HG03135 (cell line): ENCODE results near the gene TRAPPC3.

ENCODE experiments used
- ATAC-seq: cut with Tn5 transposase; IDR thresholded peaks from one replicate; pipeline ENCODE4 v1.9.1; 2021; ENCODE audit warnings: mild to moderate bottlenecking, moderate library complexity; ENCODE audit not compliant: unreplicated experiment

Gene TRAPPC3

DNA sequence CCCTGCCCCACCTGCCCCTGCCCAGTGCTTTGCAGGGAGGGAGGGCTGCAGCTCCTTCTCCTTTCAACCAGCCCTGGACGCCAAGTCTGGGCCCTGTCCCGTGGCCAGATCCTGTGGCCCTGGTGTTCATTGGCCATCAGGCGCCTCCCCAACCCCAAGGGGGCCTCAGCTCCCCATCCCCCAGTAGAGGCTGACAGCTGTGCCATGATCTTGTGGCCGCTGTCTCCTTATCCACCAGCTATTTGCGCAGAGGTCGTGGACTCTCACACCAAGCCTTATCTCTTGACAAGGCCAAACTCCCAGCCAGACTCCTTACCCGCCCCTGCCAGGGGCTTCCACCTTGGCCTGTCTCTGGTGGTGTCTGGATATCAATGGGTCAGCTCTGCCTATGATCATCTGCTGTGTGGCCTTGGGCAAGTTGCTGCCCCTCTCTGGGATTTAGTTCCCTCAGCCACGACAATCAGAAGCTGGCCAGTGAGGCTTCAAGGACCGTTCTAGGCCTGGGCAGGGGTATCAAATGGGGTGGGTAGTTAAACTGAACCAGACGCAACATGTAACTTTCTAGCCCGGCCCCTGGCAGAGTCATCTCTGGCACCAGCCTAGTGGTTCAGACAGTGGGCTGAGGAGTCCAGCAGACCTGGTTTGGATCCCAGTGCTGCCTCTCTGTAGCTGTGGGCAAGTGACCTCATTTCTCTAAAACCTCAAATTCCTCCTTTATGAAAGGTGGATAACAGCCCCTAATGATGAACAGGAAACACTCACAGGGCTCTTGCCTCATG lies 21.0 kb downstream of the TRAPPC3 start:
- ATAC-seq = no peak

DNA sequence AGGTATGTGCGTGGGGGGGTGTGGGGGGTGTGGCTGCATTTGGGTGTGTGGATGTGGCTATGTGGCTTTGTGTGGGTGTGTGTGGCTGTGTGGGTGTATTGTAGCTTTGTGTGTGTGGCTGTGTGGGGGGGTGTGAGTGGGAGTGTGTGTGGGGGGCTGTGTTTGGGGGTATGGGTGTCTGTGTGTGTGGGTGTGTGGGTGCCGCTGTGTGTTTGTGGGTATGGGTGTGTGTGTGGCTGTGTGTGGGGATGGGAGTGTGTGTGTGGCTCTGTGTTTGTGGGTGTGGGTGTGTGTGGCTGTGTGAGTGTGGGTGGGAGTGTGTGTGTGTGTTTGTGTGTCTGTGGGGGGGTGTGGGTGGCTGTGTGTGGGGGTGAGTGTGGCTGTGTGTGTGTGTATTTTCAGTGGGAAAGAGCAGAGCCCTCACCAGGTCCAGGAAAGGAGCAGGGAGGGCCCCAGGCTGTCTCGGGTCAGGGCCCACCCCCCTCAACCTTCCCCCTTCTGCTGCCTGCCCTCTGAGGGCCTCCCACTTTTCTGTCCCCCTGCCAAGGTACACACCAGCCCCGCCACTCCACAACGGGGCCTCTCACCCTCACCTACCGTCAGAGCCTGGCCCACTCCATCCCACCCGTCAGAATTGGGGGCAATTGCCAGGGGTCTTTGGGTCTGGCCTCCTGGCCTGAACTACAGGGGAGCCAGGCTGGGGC lies 22.3 kb downstream of the TRAPPC3 start:
- ATAC-seq = no peak

DNA sequence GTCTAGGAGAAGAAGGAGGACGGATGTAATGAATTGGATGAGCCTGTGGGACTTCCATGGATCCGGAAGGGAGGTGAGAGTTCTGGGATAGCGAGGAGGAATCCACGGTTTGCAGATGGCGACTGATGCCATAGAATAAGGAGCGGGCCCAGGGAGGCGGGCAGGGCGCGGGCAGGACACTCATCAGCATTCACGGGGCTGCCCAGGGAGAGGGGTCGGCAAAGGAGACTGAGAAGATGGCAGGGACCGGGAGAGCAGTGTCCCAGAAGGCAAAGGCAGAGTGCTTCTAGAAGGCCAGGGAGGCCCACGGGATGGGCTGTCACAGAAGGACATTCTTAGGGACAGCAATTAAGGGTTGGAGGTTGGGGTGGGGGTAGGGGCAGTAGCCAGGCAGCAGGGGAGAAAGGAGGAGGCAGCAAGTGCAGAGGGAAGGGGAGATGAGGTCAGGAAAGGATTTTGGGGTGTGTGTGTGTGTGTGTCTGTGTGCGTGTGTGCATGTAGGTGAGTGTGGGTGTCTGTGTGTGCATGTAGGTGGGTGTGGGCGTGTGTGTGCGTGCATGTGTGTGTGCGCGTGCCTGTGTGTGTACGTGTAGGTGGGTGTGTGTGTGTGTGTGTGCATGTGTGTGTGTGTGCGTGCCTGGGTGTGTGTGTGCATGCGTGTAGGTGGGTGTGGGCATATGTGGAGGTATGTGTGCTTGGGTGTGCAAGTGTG lies 23.1 kb downstream of the TRAPPC3 start:
- ATAC-seq = no peak

DNA sequence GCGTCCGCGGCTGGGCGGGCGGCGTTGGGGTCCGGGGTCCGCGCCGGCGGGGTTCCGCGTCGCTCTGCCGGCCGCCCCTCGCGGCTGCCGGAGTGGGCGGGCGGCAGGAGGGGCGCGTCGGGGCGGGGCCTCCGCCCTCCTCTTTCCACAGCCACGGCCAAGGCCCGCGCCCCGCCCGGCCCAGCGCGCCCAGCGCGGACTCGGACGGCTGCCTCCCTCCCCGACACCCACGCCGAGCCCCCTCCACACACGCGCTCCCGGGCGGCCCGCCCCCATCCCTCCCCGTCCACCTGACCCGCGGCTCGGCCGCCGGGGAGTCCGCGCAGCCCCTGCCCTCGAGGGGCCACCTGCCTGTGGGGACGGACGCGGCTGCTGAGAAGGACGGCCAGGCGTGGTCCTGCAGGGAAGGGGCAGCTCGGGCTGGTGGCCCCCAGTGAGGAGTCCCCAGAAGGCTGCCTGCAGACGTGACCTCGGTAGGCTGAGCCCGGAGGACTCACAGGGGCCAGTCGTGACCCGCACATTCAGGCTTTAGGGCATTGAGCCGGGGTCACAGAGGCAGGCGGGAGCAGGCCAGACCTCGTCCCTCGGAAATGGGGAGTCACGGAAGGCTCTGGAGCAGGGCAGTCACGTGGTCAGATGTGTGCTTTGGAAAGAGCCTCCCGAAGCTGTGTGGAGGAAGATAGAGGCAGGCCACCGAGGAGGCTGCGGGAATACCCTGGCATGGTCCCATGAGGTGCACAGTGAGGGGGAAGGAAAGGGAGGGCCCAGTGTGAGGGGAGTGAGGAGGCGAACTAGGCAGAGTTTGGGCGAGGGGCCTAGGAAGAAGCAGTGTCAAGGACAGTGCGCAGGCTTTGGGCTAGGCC lies 23.9 kb downstream of the TRAPPC3 start, which contains the start of gene COL8A2:
Gene COL8A2 (minus strand): TSS at position 94 of the 863 bp plus-strand sequence. CDS start 24,980 bp downstream, outside the sequence.
- ATAC-seq = no peak

DNA sequence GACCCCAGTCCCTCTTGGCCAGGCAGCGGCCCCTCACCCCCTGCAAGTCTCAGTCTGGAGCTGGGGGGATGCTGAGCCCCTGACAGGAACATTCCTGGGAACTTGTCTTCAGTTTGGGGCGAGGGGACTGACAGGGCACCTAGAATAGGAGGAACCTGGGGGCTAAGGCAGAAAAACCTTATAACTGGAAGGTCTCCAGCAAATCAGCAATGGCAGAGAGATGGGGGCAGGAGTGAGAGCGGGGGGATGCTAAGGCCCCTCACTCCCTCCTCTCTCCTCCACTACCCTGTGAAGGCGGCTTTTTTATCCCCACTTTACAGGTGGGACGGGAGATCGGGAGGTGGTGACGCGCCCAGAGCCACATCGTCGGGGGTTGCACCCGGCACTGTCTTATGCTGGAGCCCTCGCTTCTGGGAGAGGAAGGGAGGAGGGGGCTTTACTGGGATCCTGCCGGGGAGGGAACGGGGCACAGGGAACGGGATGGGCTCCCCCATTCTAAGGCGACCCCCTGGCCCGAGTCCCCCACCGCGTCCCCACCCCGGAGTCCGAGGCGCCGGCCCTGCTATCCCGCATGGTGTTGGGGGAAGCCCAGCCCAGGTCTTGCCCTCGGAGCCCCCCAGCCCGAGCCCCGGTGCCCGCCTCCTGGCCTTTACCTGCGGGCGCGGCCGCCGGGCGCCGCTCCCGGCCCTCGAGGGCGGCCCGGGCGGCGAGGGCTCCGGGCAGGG lies 24.7 kb downstream of the TRAPPC3 start:
- ATAC-seq = no peak

DNA sequence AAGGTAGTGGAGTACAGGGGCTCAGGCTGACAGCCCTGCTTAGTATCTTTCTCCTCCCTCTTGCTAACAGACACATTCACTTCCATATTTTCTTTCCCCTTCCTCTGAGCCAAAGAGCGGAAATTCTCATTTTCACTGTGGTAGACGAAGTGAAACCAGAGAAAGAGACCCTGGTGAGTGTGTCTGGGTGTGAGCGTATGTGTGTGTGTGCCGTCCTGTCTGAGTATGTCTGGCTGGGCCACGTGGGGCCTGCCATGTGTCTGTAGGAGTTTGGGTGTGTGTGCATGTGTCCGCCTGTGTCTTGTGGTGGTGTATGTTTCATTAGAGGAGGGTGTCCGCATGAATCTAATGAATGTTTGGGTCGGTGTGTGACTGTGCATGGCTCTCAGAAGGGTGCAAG lies 25.9 kb downstream of the TRAPPC3 start:
- ATAC-seq = no peak

DNA sequence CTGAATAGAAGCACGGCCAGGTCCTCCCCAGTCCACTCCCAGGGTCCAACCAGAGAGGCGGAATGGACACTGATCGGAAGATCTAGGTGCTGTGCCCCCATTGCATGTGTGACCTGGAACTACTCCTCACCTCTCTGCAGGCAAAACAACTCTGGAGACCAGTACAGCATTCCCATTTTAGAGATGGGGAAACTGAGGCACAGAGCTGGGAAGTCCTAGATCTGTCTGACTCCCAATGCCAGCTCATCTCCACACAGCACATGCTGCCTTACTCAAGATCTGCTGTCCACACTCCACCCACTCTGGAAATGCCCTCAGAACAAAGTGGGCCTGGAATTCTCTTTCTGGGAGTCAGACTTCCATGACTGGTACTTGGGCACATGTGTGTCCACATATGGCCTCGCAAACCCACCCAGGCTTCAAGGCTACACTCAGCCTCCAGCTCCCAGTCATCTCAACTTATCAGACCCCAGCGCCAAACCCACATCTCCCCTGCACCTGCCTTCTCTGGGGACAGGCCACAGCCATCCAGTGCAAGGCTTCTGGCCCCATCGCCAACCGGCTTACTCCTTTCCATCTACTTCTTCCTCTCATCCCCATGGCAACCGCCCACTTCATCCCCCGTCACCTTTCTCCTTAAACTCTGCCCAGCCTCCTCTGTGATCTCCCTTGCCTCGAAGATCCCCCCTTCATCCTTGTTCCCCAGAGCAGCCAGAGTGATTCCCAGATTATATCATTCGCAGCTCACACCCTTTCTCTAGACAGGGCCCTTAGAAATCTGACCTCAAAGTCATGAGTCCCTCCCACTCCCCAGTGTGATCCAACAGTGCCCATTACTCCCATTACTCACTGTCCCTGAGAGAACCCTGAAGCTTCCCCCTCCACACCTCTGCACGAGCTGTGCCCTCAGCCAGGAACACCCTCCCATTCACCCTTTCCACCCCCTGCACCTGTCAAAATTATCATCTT lies 26.9 kb downstream of the TRAPPC3 start:
- no peak for ATAC-seq

DNA sequence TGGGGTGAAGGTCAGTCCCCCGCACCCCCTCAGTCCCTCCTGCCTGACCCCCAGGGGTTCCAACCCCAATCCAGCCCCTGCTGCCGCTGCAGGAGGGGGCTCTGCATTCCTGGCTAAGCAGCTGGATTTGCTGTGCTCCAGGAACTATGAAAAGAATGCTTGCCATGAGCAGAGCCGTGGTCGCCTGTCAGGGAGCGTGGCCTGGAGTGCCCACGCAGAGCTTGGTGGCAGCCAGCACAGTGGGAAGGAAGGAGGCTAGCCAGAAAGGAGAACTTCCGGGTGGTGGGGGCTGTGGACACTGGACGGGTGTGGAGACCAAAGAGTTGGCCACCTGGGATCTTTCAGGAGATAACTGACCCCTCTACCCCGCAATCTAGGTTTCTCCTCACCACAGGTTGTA lies 29.8 kb downstream of the TRAPPC3 start:
- no peak for ATAC-seq

DNA sequence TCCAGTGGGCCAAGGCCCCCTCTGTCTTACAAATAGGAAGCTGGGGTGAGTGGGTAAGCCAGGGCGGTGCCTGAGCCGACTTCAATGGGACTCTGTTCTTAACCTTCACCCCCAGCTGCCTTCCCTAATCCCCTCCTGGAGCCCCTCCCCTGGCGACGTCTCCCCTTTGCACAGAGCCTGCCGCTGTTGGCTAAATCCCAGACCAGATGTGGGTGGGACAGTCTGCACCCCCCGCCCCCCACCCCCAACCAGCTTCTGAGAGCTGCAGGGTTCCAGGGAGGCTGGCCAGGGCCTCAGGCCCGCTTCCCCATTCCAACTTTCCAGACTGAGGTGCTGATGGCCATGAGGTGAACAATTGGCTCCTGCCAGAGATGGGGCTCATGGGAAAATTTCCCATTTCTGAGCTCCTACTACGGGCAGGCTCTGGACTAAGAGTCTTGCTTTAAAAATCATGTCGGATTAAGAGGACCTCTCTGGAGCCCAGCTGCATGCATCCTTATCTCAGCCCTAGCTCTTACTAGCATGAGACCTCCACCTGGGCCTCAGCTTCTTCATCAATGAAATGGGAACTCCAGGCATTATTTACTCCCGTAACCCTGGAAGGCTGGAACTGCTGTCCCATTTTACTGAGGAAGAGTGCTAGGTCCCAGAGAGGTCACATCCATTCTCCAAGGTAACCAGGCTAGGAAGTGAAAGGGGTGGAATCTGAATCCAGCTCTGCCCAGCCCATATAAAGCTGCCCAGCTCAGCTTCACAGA lies 30.7 kb downstream of the TRAPPC3 start:
- ATAC-seq = no peak

DNA sequence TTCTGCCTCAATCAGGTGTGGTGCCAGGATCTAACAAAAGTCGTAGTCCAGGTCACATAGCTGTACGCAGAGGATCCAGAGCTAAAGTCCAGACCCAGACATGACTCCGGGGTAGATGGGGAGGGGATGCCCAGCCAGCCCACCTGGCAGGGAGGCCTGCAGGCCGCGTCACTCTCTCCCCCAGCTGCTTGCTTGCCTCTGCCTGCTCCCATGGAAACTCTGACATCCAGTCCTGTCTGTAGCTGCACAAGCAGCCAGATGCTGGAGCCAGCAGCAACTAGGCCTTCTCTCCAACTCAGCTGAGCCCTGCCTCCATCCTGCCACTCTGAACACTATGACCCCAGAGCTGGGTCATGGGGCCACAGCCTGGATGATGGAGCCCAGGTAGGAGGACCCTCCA lies 32.4 kb downstream of the TRAPPC3 start:
- ATAC-seq = no peak

DNA sequence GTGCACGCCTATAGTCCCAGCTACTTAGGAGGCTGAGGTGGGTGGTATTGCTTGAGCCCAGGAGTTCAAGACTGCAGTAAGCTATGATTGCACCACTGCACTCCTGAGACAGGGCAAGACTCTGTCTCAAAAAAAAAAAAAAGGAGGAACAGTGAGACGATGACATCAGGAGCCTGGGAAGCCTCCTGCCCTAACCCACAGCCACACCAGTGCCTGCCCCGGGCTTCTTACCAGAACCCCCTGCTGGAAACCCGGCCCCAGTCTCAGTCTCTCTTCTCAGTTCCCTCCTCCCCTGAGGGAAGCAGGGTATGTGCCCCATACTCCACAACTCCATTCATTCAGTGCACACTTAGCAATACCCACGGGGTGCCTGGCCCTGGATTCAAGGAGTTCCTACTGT lies 33.4 kb downstream of the TRAPPC3 start:
- no peak for ATAC-seq

DNA sequence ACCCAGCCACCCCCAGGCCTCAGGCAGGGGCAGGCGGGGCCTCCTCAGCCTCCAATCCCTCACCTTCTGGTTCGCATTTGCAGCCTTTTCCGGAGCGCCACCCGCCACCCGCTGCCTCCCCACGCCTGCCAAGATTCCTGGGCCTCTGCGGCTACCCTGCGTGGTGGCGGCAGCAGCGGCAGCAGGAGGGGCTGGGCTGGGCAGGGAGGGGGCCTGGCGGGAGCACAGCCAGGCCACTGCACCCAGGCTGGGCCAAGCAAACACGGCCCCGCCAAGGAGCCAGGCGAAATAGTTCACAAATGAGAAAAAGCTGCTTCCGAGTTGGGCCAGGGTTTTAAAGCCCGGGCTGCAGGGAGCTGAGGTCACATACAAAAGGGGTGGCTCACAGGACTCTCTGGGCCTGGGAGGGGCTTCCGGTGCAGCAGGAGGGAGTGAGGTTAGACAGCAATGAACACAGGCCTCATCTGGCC lies 34.1 kb downstream of the TRAPPC3 start:
- ATAC-seq = no peak

DNA sequence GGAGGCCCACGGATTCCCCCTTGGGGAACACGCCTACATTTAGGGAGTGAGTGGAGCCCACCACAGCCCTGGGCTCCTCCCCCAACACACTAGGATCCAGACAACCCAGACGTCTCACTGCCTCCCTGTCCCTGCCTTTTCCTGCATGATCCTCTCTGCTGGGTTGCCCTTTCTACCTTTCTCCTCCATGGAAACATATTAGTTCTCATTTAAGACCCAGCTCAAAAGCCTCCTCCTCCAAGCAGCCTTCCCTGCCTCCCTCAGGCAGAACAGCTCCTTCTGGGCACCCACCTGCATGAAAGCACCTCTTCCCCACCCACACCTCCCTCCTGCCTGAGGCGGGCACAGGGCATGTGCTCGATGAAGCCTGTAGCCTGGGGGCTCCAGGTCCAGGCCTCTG lies 34.9 kb downstream of the TRAPPC3 start:
- ATAC-seq = no peak

DNA sequence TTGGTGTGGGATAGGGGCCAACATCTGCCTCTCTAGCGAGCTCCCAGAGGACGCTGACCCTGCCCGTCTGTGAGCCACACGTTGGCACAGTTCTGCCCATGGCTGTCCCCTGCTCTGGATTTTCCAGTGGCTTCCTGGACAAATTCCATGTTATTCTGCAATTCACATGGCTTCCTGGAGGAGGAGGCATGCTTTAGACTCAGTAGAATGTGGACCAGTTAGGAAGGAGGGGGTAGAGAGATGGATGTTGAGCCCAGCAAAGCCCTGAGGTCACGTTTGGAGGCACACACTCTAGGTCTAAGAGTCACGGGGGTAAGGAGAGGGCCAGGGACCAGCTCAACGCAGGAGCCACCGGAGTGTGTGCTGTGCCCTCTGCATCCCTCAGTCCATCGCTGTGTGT lies 36.5 kb downstream of the TRAPPC3 start:
- no peak for ATAC-seq

DNA sequence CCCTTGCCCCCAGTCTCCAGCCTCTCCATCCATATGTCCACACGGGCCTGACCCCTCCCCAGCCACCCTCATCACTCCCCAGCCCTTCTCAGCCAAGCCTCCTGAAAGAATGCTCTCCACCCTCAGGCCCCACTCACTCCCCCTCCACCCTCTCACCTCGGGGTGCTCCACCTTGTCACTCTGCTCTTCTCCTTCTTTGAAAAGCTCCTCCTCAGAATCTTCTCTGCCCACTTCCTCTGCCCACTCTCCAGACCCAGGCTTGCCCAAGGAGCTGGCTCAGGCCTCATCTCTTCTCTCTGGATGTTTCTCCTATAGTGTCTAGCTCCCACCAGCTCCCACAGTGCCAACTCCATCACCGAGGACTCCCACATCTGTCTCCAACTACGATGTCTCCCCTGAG lies 38.1 kb downstream of the TRAPPC3 start:
- no peak for ATAC-seq

DNA sequence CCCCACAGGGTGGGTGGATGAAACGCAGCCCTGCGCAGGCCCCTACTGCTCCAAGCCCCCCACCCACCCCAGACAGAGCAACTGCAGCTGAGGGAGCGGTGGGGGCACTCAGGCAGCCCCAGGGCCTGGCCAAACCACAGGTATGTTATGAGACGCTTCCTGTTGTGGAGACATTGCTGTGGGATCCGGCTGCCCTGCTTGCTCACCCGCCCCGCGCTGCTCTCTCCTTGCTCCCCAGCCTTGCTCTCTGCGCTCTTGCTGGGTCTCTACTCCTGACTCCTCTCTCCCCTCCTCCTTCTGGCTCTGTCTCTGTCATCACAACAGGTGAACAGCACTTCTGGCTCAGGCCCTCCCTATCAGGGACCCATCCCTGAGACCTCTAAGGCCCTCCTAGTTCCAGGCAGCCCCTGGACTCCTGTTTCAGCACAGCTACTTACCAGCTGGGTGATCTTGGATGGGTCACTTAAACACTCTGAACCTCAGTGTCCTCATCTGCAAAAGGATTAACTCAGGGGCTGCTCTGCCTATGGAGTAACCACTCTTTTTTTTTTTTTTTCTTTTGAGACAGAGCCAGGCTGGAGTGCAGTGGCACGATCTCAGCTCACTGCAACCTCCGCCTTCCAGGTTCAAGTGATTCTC lies 40.1 kb downstream of the TRAPPC3 start:
- no peak for ATAC-seq

DNA sequence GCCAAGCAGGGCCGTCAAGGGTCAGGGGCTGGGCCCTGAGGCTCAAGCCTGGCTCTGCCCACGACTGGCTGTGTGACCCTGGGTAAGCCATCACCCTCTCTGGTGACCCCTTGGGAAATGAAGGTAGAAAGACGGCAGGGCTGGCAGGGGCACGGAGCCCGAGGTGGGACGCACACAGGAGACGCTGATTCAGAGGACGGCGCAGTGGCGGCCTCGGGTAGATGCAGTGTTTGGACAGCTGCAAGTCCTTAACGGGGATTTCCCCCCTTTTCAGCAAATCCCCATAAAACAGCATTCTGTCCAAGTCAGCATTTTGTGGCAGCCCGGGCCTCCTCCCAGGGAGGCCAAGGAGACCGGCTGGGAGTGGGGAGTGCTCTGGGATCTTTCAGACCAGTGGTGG lies 41.0 kb downstream of the TRAPPC3 start:
- ATAC-seq = no peak

DNA sequence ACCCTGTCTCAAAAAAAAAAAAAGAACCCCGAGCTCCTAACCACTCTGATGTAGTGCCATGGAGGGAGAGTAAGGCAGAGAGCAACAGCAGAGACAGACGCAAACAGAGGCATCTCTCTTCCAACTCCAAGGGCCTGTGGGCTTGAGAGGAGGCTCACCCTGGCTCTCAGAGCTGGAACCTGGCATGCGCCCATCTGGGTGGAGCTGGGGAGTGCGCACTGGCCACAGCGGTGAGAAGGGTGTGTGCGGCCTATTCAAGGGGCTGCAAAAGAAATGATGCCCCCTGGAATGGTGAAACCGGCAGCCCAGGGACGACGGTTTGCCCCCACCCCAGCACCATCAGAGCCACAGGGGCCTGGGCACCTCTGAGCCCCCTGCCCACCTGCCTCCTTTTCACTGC lies 41.9 kb downstream of the TRAPPC3 start:
- no peak for ATAC-seq
